ENCODE data around the gene CIRBP. TPM values are rescaled to one million over a fixed set of nuclear protein-coding genes. Genes with fewer than 3 reads are reported as not detected.

CIRBP gene
- total and polyA plus RNA-seq, 2 of the 13 experiments (the other 11 are each of a cell fraction or from before 2014, with no cell fraction given): 133 to 140 TPM

DNA sequence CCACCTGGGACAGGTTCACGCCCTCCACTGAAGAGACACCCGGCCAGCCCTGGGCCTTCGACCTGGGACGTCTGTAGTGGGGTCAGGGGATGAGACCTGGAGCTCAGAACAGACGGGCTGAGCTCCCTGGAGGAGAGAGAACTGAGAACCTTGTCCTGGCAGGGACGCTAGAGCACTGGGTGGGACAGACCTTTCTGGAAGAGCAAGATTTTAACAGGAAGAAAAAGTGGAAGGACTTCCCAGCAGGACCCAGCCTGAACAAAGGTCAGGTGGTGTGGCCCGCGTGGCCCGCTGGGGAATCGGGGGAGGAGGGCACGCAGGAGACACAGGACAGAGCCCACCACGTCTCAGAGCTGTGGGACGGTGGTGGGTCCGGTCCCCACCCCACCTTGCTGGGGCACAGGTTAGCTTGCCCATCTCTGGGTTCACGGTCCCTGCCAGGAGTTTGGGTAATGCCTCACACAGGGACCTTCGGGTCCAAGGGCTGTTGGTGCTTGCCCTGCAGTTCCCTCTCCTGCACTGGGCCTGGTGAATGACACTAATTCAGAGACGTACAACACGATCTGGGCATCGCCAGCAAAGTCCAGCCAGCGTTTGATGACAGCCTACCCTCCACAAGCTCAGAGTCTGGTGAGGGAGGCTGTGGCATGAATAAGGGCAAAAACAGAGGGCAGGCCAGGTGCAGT lies 15.3 kb downstream of the CIRBP start (continued):
- TF ChIP-seq, protein P1, sequence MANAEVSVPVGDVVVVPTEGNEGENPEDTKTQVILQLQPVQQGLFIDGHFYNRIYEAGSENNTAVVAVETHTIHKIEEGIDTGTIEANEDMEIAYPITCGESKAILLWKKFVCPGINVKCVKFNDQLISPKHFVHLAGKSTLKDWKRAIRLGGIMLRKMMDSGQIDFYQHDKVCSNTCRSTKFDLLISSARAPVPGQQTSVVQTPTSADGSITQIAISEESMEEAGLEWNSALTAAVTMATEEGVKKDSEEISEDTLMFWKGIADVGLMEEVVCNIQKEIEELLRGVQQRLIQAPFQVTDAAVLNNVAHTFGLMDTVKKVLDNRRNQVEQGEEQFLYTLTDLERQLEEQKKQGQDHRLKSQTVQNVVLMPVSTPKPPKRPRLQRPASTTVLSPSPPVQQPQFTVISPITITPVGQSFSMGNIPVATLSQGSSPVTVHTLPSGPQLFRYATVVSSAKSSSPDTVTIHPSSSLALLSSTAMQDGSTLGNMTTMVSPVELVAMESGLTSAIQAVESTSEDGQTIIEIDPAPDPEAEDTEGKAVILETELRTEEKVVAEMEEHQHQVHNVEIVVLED (CRISPR knock-in tag; IDR thresholded peaks at IDR 0.05; ENCODE audit: borderline replicate concordance): no peak
- TF ChIP-seq RFX5 (IDR thresholded peaks at IDR 0.05; ENCODE audit: low read depth, low read length) (no peak), MEF2D (CRISPR knock-in tag; IDR thresholded peaks at IDR 0.05) (0 out of 2 replicates have a peak, but pooled peaks have one; percentile 25), ZNF180 (CRISPR knock-in tag; IDR thresholded peaks at IDR 0.05; ENCODE audit: borderline replicate concordance, low read depth) (no peak), ZBTB42 (CRISPR knock-in tag; IDR thresholded peaks at IDR 0.05) (no peak), SRF (IDR thresholded peaks at IDR 0.05; ENCODE audit: low read depth, low read length) (no peak), ZNF10 (CRISPR knock-in tag; IDR thresholded peaks at IDR 0.05; ENCODE audit: borderline replicate concordance, low read depth) (no peak), ZNF451 (CRISPR knock-in tag; IDR thresholded peaks at IDR 0.05) (no peak), ATM (IDR thresholded peaks at IDR 0.05; ENCODE audit: borderline replicate concordance) (no peak), ZNF678 (CRISPR knock-in tag; IDR thresholded peaks at IDR 0.05) (no peak), SNRNP70 (IDR thresholded peaks at IDR 0.05; ENCODE audit: low read depth, low read length) (no peak), ZNF883 (CRISPR knock-in tag; IDR thresholded peaks at IDR 0.05; ENCODE audit: not compliant biosample characterization) (no peak), RXRB (CRISPR knock-in tag; IDR thresholded peaks at IDR 0.05; ENCODE audit: borderline replicate concordance) (peak; percentile 55), ZNF446 (CRISPR knock-in tag; IDR thresholded peaks at IDR 0.05) (no peak), THAP11 (CRISPR knock-in tag; IDR thresholded peaks at IDR 0.05) (no peak), HOXA3 (CRISPR knock-in tag; IDR thresholded peaks at IDR 0.05) (0 out of 2 replicates have a peak, but pooled peaks have one; percentile 27)
- TF ChIP-seq, protein P2, sequence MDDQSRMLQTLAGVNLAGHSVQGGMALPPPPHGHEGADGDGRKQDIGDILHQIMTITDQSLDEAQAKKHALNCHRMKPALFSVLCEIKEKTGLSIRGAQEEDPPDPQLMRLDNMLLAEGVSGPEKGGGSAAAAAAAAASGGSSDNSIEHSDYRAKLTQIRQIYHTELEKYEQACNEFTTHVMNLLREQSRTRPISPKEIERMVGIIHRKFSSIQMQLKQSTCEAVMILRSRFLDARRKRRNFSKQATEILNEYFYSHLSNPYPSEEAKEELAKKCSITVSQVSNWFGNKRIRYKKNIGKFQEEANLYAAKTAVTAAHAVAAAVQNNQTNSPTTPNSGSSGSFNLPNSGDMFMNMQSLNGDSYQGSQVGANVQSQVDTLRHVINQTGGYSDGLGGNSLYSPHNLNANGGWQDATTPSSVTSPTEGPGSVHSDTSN (CRISPR knock-in tag; IDR thresholded peaks at IDR 0.05; ENCODE audit: borderline replicate concordance): no peak
- TF ChIP-seq, protein P3, sequence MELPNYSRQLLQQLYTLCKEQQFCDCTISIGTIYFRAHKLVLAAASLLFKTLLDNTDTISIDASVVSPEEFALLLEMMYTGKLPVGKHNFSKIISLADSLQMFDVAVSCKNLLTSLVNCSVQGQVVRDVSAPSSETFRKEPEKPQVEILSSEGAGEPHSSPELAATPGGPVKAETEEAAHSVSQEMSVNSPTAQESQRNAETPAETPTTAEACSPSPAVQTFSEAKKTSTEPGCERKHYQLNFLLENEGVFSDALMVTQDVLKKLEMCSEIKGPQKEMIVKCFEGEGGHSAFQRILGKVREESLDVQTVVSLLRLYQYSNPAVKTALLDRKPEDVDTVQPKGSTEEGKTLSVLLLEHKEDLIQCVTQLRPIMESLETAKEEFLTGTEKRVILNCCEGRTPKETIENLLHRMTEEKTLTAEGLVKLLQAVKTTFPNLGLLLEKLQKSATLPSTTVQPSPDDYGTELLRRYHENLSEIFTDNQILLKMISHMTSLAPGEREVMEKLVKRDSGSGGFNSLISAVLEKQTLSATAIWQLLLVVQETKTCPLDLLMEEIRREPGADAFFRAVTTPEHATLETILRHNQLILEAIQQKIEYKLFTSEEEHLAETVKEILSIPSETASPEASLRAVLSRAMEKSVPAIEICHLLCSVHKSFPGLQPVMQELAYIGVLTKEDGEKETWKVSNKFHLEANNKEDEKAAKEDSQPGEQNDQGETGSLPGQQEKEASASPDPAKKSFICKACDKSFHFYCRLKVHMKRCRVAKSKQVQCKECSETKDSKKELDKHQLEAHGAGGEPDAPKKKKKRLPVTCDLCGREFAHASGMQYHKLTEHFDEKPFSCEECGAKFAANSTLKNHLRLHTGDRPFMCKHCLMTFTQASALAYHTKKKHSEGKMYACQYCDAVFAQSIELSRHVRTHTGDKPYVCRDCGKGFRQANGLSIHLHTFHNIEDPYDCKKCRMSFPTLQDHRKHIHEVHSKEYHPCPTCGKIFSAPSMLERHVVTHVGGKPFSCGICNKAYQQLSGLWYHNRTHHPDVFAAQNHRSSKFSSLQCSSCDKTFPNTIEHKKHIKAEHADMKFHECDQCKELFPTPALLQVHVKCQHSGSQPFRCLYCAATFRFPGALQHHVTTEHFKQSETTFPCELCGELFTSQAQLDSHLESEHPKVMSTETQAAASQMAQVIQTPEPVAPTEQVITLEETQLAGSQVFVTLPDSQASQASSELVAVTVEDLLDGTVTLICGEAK (IDR thresholded peaks at IDR 0.05): no peak
- TF ChIP-seq, protein P3 (CRISPR knock-in tag; IDR thresholded peaks at IDR 0.05): no peak

All from HepG2 (cell line).